BJ (cell line): ENCODE results near the gene CUL9. TPM values are rescaled to one million over a fixed set of nuclear protein-coding genes. Genes with fewer than 3 reads are reported as not detected.

Source experiments
- CTCF ChIA-PET: fragments of 350-600 bp; formaldehyde crosslinking; extraction: SDS; loops from one replicate; lab custom pipeline; 2021; ENCODE audit warnings: antibody characterized with exemption, inconsistent platforms; lab: Yijun Ruan, JAX
- POLR2A ChIA-PET: fragments of 300-600 bp; sonication (Branson Sonifier 250); formaldehyde crosslinking; extraction: SDS; loops from one replicate; lab custom pipeline; 2021; ENCODE audit warnings: antibody characterized with exemption; lab: Charles Lee
- DNase-seq: peaks from one replicate; pipeline ENCODE4 v3.0.0-alpha.2; 2011; ENCODE audit warnings: low read depth
- H3K27me3 ChIP-seq: 2 replicates; pipeline ENCODE4 v1.6.0; 2011; ENCODE audit warnings: low read length; ENCODE audit not compliant: control insufficient read depth, insufficient read depth
- H3K36me3 ChIP-seq: 2 replicates; pipeline ENCODE4 v1.5.1; 2011; ENCODE audit warnings: low read length; ENCODE audit not compliant: control insufficient read depth, insufficient read depth
- H3K4me3 ChIP-seq: 2 replicates; pipeline ENCODE4 v1.5.1; 2011; ENCODE audit warnings: low read depth, mild to moderate bottlenecking, control low read depth, low read length
- CTCF ChIP-seq: IDR thresholded peaks from 2 replicates; pipeline ENCODE4 v1.5.1; 2011; ENCODE audit warnings: low read depth, mild to moderate bottlenecking, control low read depth, inconsistent platforms, low read length, moderate library complexity; ENCODE audit not compliant: insufficient read depth
- polyA plus RNA-seq: library from polyadenylated mRNA; depleted of rRNA; stranded (reverse); fragments of >200 nt; gene quantifications from 2 replicates; pipeline ENCODE4 v1.2.3, GENCODE V29; 2011

CUL9 gene
- polyA plus RNA-seq, 1 experiment, result 12.4 TPM

GRCh38 chr6:43223175-43223574 is 41.2 kb downstream of the CUL9 start:
- Histone ChIP-seq H3K36me3 (peaks cover 11% of the 10 kb centered on the region), H3K4me3 (no peak overlapping the region), H3K27me3 (no peaks in the 10 kb centered on the region)
- TF ChIP-seq CTCF, result no peak
- DNase-seq, result no peak
- ChIA-PET CTCF (no interaction called here), POLR2A (no interaction called here)

- no peaks in the 10 kb centered on the region for H3K27me3 ChIP-seq
- peaks cover 7% of the 10 kb centered on the region for H3K36me3 ChIP-seq
- ChIA-PET CTCF (interaction anchor here (2.0 kb wide), 1 partner anchor 12 kb away, joined by 6 read pairs; no protein-coding TSS in a partner anchor), POLR2A (no interaction called here)
- TF ChIP-seq CTCF, result no peak
- DNase-seq, result no peak
- no peak overlapping the region for H3K4me3 ChIP-seq
Observed at GRCh38 chr6:43226192-43226851, 44.3 kb downstream of the CUL9 start.

- DNase-seq, result no peak
- POLR2A ChIA-PET, result interaction anchor here (0.6 to 0.7 kb wide), 2 partner anchors 169 to 214 kb away, joined by 3 to 20 read pairs; no protein-coding TSS in a partner anchor
- peaks cover 2% of the 10 kb centered on the region; the same call in 1 of the 2 replicates for H3K27me3 ChIP-seq
- H3K36me3 ChIP-seq, result peaks cover under 1% of the 10 kb centered on the region; the same call in 1 of the 2 replicates
- TF ChIP-seq CTCF, result peak; percentile 47
- H3K4me3 ChIP-seq, result peak within 1 kb of the TSS; percentile 49
- CTCF ChIA-PET, result interaction anchor here (0.6 to 2.6 kb wide), 30 partner anchors 9 to 286 kb away, joined by 3 to 27 read pairs (median 5); partner anchors contain the start of genes CUL9, KLHDC3, PPP2R5D and SRF
Observed at GRCh38 chr6:43228951-43229802, 47.2 kb downstream of the CUL9 start, which contains the start of gene DNPH1. DNPH1 (minus strand) TSS chr6:43229481; CDS start chr6:43229456, 25 bp downstream.

- Histone ChIP-seq H3K4me3 (peak overlapping the region; percentile 49; the same call in 1 of the 2 replicates), H3K27me3 (peaks cover 4% of the 10 kb centered on the region; the same call in 1 of the 2 replicates), H3K36me3 (no peaks in the 10 kb centered on the region; the same call in 1 of the 2 replicates)
- no peak for TF ChIP-seq CTCF
- ChIA-PET CTCF (interaction anchor here (0.6 to 2.6 kb wide), 24 partner anchors 8 to 286 kb away, joined by 3 to 27 read pairs (median 8); partner anchors contain the start of genes CUL9, KLHDC3, PPP2R5D and SRF), POLR2A (interaction anchor here (0.6 kb wide), 1 partner anchor 215 kb away, joined by 20 read pairs; no protein-coding TSS in a partner anchor)
- DNase-seq, result no peak
Observed at GRCh38 chr6:43229803-43230620, 48.0 kb downstream of the CUL9 start.
